Fibroblast of lung (primary cell): ENCODE measurements around the gene MRS2. TPM values are rescaled to one million over a fixed set of nuclear protein-coding genes. Genes with fewer than 3 reads are reported as not detected.

ENCODE experiments used
- DNase-seq, 2 donors: peaks; one replicate each; pipeline versions ENCODE4 v3.0.0 to v3.0.0-alpha.2; 2010; ENCODE audit warnings: low read depth in 2 of 2
- H2AFZ ChIP-seq: 2 replicates; pipeline ENCODE4 v1.5.1; 2012; ENCODE audit warnings: low read length, control low read depth, inconsistent platforms
- H3K27ac ChIP-seq: 2 replicates; pipeline ENCODE4 v1.5.1; 2011; ENCODE audit warnings: low read length, control low read depth; ENCODE audit not compliant: insufficient read depth
- H3K27me3 ChIP-seq: 2 replicates; pipeline ENCODE4 v1.5.1; 2011; ENCODE audit warnings: mild to moderate bottlenecking, low read length; ENCODE audit not compliant: control insufficient read depth, insufficient read depth
- H3K36me3 ChIP-seq: 2 replicates; pipeline ENCODE4 v1.5.1; 2011; ENCODE audit warnings: low read length; ENCODE audit not compliant: control insufficient read depth, insufficient read depth
- H3K4me1 ChIP-seq: 2 replicates; pipeline ENCODE4 v1.5.1; 2011; ENCODE audit warnings: low read length; ENCODE audit not compliant: control insufficient read depth, insufficient read depth; ENCODE audit errors: extremely low read depth
- H3K4me2 ChIP-seq: 2 replicates; pipeline ENCODE4 v1.5.1; 2011; ENCODE audit warnings: low read length, control low read depth; ENCODE audit not compliant: insufficient read depth; ENCODE audit errors: extremely low read depth
- H3K4me3 ChIP-seq, 4 experiments: fragments of 200-600 bp in 1 of 4; sonication (generic) in 1 of 4; replicated peaks in 1 of 4; 2 replicates each; pipeline ENCODE4 v1.5.1; 2011 to 2016; ENCODE audit warnings: low read length in 4 of 4, low read depth in 3 of 4, mild to moderate bottlenecking in 3 of 4, control low read depth in 2 of 4, inconsistent platforms in 1 of 4, mixed read lengths in 1 of 4; ENCODE audit not compliant: insufficient read depth in 1 of 4; ENCODE audit errors: control extremely low read depth in 1 of 4
- H3K79me2 ChIP-seq: 2 replicates; pipeline ENCODE4 v1.5.1; 2012; ENCODE audit warnings: mild to moderate bottlenecking, low read length, inconsistent platforms; ENCODE audit not compliant: control insufficient read depth, insufficient read depth
- H3K9ac ChIP-seq: 2 replicates; pipeline ENCODE4 v1.5.1; 2011; ENCODE audit warnings: mild to moderate bottlenecking, low read length, control low read depth; ENCODE audit not compliant: insufficient read depth
- H3K9me3 ChIP-seq: 2 replicates; pipeline ENCODE4 v1.5.1; 2012; ENCODE audit warnings: low read depth, low read length; ENCODE audit not compliant: control insufficient read depth, insufficient read depth
- H4K20me1 ChIP-seq: 2 replicates; pipeline ENCODE4 v1.5.1; 2011; ENCODE audit warnings: low read length; ENCODE audit not compliant: control insufficient read depth, insufficient read depth; ENCODE audit errors: extremely low read depth
- CTCF ChIP-seq, 2 donors: IDR thresholded peaks in 1 of 2; conservative IDR thresholded peaks in 1 of 2; 1 replicate in 1 of 2; 2 replicates in 1 of 2; pipeline ENCODE4 v1.5.1; 2011 to 2012; ENCODE audit warnings: low read length in 2 of 2, control low read depth in 1 of 2, inconsistent platforms in 1 of 2, low read depth in 1 of 2, mild to moderate bottlenecking in 1 of 2
- EZH2 ChIP-seq: IDR thresholded peaks from 2 replicates; pipeline ENCODE4 v1.5.1; 2012; ENCODE audit warnings: low read length, control low read depth, mild to moderate bottlenecking; ENCODE audit errors: missing control alignments
- polyA plus RNA-seq, 2 donors: library from polyadenylated mRNA; depleted of rRNA in 1 of 2; stranded (reverse) in 1 of 2; unstranded in 1 of 2; fragments of >200 nt; gene quantifications; 2 replicates each; pipeline ENCODE4 v1.2.1, GENCODE V29; 2011 to 2012; ENCODE audit warnings: missing spikeins in 1 of 2
- total RNA-seq: library from RNA; depleted of rRNA; stranded (reverse); fragments of >200 nt; gene quantifications from 2 replicates; pipeline ENCODE4 v1.2.1, GENCODE V29; 2014

Gene MRS2
- total and polyA plus RNA-seq, 2 donors (not counting 1 experiment from before 2014, with no cell fraction given), result 12.6 to 19.9 TPM

GRCh38 chr6:24401458-24401857, 1.3 kb upstream of the MRS2 start:
- TF ChIP-seq EZH2 (no peak), CTCF (conservative IDR thresholded peaks at IDR 0.05 in 1 of 2, IDR thresholded peaks at IDR 0.05 in 1 of 2; ENCODE audit: low read depth in 1 of 2, low read length in 2 of 2) (no peak)

GRCh38 chr6:24403501-24403824, 727 bp downstream of the MRS2 start:
- Histone ChIP-seq H3K4me3 (peak overlapping the region; percentile 78 to 96 (median 94)), H3K4me2 (peak overlapping the region; percentile 99), H3K79me2 (peaks cover 20% of the 10 kb centered on the region), H3K36me3 (no peaks in the 10 kb centered on the region), H3K9ac (peak overlapping the region; percentile 79), H3K27me3 (no peaks in the 10 kb centered on the region), H4K20me1 (no peaks in the 10 kb centered on the region), H3K4me1 (no peaks in the 10 kb centered on the region), H2AFZ (peak overlapping the region; percentile 99), H3K9me3 (no peaks in the 10 kb centered on the region), H3K27ac (peak overlapping the region; percentile 66)
- no peak for DNase-seq
- TF ChIP-seq CTCF (conservative IDR thresholded peaks at IDR 0.05 in 1 of 2, IDR thresholded peaks at IDR 0.05 in 1 of 2; ENCODE audit: low read depth in 1 of 2, low read length in 2 of 2) (no peak), EZH2 (no peak)

More at GRCh38 chr6:24401458-24401857, 1.3 kb upstream of the MRS2 start:
- Histone ChIP-seq H3K4me1 (no peaks in the 10 kb centered on the region), H2AFZ (no peak overlapping the region), H3K4me2 (no peak overlapping the region), H3K79me2 (peaks cover 20% of the 10 kb centered on the region), H3K4me3 (no peak overlapping the region), H4K20me1 (no peaks in the 10 kb centered on the region), H3K9me3 (no peaks in the 10 kb centered on the region), H3K36me3 (no peaks in the 10 kb centered on the region), H3K9ac (no peak overlapping the region), H3K27me3 (no peaks in the 10 kb centered on the region), H3K27ac (no peak overlapping the region)
- DNase-seq, result no peak

- no peak for DNase-seq
- no peaks in the 10 kb centered on the region for H3K4me1 ChIP-seq
- no peaks in the 10 kb centered on the region for H3K9me3 ChIP-seq
- no peak overlapping the region for H3K4me2 ChIP-seq
- no peaks in the 10 kb centered on the region for H4K20me1 ChIP-seq
- H3K36me3 ChIP-seq, result peaks cover 2% of the 10 kb centered on the region
- H3K4me3 ChIP-seq, result no peak overlapping the region
- no peak overlapping the region for H3K9ac ChIP-seq
- H3K79me2 ChIP-seq, result peaks cover 20% of the 10 kb centered on the region
- TF ChIP-seq CTCF (conservative IDR thresholded peaks at IDR 0.05 in 1 of 2, IDR thresholded peaks at IDR 0.05 in 1 of 2; ENCODE audit: low read depth in 1 of 2, low read length in 2 of 2) (no peak), EZH2 (no peak)
- H2AFZ ChIP-seq, result no peak overlapping the region
- no peak overlapping the region for H3K27ac ChIP-seq
- H3K27me3 ChIP-seq, result no peaks in the 10 kb centered on the region
Measured at GRCh38 chr6:24405262-24405661, 2.5 kb downstream of the MRS2 start.
